Ishikawa (cell line): ENCODE data around the gene TNP2.

Source experiments
- CREB1 ChIP-seq: IDR thresholded peaks from 2 replicates; pipeline ENCODE4 v1.6.1; 2012; ENCODE audit warnings: low read depth
- RAD21 ChIP-seq: IDR thresholded peaks from 2 replicates; pipeline ENCODE4 v1.6.1; 2012; ENCODE audit warnings: low read depth
- TEAD4 ChIP-seq: IDR thresholded peaks from 2 replicates; pipeline ENCODE4 v1.6.1; 2012
- YY1 ChIP-seq: IDR thresholded peaks from 2 replicates; pipeline ENCODE4 v1.6.1; 2012; ENCODE audit warnings: low read depth
- TF ChIP-seq, protein P1 (sequence below): IDR thresholded peaks from 2 replicates; pipeline ENCODE4 v1.6.1; 2012; ENCODE audit warnings: low read depth, mild to moderate bottlenecking
- TF ChIP-seq, protein P2 (sequence below): IDR thresholded peaks from 2 replicates; pipeline ENCODE4 v1.6.1; 2012

DNA sequence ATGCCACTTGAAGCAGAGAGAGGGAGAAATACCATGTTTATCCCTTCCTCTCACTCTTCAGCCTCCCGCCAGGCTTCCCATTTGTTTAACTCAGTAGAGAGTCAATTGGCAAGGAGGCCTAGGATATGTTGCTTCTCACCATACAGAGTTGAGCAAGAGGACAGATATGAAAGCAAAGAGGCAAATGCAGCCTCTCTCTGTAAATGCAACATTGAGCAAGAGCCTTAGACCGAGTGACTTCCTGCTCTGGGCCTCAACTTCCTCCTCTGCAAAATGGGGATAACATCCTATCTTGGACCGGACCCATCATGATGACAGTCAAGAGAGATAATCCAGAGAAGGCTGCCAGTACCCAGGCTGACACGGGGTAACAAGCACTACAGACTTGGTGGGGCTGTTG lies 49.9 kb downstream of the TNP2 start:
- TF ChIP-seq TEAD4: no peak
- TF ChIP-seq CREB1: no peak
- TF ChIP-seq YY1: no peak
- TF ChIP-seq, protein P1, sequence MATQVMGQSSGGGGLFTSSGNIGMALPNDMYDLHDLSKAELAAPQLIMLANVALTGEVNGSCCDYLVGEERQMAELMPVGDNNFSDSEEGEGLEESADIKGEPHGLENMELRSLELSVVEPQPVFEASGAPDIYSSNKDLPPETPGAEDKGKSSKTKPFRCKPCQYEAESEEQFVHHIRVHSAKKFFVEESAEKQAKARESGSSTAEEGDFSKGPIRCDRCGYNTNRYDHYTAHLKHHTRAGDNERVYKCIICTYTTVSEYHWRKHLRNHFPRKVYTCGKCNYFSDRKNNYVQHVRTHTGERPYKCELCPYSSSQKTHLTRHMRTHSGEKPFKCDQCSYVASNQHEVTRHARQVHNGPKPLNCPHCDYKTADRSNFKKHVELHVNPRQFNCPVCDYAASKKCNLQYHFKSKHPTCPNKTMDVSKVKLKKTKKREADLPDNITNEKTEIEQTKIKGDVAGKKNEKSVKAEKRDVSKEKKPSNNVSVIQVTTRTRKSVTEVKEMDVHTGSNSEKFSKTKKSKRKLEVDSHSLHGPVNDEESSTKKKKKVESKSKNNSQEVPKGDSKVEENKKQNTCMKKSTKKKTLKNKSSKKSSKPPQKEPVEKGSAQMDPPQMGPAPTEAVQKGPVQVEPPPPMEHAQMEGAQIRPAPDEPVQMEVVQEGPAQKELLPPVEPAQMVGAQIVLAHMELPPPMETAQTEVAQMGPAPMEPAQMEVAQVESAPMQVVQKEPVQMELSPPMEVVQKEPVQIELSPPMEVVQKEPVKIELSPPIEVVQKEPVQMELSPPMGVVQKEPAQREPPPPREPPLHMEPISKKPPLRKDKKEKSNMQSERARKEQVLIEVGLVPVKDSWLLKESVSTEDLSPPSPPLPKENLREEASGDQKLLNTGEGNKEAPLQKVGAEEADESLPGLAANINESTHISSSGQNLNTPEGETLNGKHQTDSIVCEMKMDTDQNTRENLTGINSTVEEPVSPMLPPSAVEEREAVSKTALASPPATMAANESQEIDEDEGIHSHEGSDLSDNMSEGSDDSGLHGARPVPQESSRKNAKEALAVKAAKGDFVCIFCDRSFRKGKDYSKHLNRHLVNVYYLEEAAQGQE: no peak
- TF ChIP-seq, protein P2, sequence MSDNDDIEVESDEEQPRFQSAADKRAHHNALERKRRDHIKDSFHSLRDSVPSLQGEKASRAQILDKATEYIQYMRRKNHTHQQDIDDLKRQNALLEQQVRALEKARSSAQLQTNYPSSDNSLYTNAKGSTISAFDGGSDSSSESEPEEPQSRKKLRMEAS: no peak
- TF ChIP-seq RAD21: no peak
